ENCODE measurements around the gene PDE10A.

GRCh38 chr6:165317723-165318122 lies 345.3 kb downstream of the PDE10A start:
- no peak for TF ChIP-seq ZNF274 (IDR thresholded peaks at IDR 0.05; ENCODE audit: low read depth, low read length)
- no peak for TF ChIP-seq YY1 (IDR thresholded peaks at IDR 0.05; ENCODE audit: insufficient read depth, insufficient read length)
- no peak for TF ChIP-seq SUZ12 (IDR thresholded peaks at IDR 0.05; ENCODE audit: extremely low read depth, insufficient read depth, insufficient read length)

Data from NT2/D1 (cell line).